A172 (cell line): ENCODE results near the gene CORO1C. TPM values are rescaled to one million over a fixed set of nuclear protein-coding genes. Genes with fewer than 3 reads are reported as not detected.
A peak's percentile ranks its signal among the peaks of the same experiment; 100 is the strongest.

Source experiments
- DNase-seq: peaks from one replicate; pipeline ENCODE4 v3.0.0-alpha.2; 2015; ENCODE audit warnings: low spot score
- total RNA-seq: library from RNA; depleted of rRNA; stranded (reverse); fragments of >200 nt; shearing (Covaris generic); gene quantifications from 2 replicates; pipeline ENCODE4 v1.2.3, GENCODE V29; 2014

Gene CORO1C
- total RNA-seq, 1 experiment from 2014 or later = 166 TPM

GRCh38 chr12:108647585-108648287 lies 83.6 kb downstream of the CORO1C start:
- DNase-seq = no peak

DNA sequence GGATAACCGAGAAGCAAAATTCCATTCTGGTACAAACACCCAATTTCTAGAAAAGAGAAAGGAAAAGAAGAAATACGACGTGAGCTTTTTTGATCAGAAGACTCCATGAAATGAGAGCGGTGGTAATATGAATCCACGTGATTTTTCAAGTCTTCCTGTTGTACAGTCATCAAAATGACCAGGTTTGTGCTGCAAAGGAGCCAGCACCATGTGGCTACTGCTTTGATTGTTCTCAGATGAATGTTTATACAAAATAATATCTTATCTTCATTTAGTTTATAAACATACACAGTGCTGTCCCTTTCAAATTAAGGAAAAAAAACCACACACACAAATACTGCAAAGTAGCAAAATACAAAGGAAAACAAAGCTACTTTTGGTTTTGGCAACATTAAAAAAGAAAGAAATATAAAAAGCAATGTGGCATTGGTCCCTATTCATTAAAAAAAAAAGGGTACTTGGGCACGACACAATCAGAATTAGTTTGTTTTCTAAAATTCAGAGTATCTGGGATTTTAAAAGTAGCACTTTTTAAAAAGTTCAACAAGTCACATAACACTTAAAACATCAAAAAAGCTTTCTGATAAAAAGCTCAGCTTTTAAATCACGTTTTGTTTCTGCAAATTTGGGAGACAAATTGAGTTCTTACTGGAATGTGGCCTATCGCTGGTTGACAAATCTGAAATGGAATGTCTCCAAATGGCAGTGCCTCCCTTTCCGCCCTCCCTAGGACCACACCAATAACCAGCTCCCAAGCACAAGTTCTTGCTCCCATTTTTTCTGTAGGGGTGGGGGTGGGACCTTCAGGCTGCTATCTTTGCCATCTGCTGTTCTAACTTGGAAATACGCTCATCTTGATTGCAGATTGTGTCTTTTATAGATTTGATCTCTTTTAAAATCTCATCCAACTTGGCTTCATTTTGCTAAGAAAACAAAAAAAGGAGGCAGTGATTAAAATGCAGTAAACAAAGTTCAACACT lies 84.4 kb downstream of the CORO1C start:
- no peak for DNase-seq

DNA sequence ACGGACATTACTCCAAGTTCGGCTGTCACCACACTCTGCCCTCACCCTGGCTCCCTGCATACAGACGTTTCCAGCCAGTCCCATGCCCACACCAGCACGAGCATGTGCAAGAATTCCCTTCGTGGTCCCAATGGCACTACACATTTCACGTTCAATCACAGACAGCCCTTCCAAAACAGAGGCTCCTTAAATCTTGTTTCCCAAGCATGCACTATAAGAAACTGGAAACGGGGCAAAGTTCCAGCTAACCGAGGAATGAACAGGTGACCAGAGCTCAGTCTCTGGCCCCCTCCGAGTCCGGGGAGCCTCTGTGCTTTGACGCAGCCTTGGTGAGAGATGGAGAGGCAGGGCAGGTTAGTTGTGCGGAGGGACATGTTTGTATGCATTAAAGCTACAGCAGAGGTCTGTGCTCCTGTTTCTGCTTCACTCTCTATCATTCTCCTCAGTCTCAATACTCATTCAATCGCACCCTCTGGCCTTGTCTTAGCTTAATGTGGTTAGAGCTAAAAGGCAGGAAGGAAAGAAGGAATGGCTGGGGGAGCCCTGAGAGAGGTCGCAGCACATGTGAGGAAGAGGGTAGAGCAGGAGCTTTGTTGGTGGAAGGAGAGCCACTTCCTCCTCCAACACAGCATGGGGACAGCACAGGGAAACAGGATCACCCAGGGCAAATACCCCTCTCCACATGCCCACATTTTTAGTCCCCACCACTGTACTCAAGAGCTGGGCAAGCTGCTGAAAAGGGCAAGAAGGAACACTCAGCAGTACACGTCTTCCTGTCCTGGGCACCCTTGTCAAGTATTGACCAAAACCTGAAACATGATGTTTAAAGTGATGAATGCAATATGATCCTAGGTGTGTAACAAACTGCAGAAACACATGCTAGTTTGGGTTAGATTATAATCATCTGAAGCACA lies 85.4 kb downstream of the CORO1C start:
- DNase-seq = no peak

GRCh38 chr12:108644811-108645120 lies 86.6 kb downstream of the CORO1C start:
- no peak for DNase-seq

GRCh38 chr12:108643941-108644810 lies 87.1 kb downstream of the CORO1C start:
- peak; percentile 89 for DNase-seq

GRCh38 chr12:108642899-108643654 lies 88.2 kb downstream of the CORO1C start:
- no peak for DNase-seq

DNA sequence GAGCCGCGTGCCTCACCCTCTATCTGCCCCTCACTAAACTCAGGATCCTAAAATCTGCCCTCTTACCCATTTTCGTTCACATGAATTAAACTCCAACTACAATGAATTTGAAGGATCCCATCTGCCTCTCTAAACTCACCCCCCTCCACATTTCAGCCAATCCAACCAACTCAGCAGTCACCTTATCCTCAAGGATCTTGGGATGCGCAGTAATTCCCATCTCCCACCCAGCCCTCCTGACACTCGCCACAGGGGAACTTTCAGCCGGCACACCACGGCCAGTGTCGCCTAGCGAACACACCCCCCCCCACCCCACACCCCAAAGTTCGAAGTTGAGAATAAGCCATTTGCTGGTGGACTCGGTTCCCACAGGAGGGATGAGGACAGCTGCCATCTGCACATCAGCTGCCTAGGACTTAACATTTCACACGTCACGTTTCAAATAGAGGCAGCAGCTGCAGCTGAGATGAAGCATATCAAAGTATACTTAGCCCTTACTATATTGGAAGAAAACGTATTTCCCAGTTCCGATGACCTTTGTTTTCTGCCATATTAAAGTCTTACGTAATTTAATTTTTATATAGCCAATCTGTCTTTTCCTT lies 88.9 kb downstream of the CORO1C start:
- DNase-seq = no peak

- no peak for DNase-seq
Observed at GRCh38 chr12:108641446-108642268, 89.7 kb downstream of the CORO1C start.

DNA sequence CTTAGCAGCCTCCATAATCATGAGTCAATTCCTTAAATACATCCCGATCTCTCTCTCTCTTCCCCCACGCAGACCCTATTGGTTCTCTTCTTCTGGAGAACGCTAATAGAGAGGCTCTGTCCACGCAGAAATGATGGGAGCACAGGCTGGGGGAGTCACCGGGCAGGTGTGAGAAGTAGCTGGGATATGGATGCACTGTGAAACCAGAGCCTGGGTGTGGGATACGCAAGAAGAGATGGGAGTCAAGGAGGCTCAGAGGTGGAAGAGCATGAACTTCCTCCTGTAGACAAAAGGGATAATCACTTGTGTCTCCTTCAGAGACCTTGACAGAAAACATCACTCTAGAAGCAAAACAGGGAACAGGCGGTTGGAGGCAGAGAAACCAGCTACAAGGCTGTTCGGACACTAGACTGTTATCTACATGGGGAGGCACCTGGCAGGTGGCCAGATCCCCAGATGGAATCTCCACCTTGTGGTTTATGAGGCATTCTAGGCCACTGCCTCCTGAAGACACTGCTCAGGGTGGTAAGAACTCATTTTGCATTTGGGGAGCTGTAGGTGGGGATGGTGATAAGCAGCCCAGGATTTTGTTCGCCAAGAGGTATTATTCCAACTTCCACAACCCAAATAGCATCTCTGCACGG lies 90.4 kb downstream of the CORO1C start:
- DNase-seq = peak; percentile 82

DNA sequence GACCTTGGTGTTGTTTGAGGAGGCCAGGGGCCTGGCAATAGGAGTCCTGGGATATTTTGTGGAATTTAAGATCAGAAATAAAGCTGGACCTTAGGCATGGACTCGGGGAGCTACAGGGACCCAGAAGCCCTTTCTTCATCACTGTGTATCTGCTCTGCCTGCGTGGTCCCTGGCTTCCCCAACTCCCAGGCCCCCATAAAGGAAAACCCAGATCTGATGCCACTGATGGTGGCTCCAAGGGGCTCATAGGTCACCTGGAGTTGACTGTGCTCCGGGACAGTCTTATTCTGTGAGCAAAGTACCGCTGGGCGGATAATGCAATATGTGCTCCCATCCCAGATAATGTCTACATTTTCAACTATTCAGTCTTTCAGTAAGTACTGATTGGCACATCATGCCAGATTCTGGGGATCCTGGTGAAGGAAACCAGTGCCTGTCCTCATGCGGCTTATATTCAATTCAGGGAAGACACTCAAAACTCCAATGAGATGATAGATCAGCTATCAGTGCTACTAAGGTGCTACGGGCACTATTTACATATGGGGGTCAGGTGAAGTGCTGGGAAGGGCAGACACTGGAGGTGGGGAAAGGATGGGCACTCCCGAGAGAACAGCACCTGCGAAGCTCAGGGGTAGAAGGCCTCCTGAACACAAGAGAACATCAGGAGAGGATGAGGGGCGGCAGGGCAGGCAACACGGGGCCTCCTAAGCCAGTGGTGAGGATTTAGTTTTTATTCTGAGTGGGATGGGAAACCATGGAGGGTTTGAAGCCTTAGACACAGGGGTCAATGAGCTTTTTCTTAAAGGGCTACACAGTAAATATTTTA lies 92.1 kb downstream of the CORO1C start:
- no peak for DNase-seq

DNA sequence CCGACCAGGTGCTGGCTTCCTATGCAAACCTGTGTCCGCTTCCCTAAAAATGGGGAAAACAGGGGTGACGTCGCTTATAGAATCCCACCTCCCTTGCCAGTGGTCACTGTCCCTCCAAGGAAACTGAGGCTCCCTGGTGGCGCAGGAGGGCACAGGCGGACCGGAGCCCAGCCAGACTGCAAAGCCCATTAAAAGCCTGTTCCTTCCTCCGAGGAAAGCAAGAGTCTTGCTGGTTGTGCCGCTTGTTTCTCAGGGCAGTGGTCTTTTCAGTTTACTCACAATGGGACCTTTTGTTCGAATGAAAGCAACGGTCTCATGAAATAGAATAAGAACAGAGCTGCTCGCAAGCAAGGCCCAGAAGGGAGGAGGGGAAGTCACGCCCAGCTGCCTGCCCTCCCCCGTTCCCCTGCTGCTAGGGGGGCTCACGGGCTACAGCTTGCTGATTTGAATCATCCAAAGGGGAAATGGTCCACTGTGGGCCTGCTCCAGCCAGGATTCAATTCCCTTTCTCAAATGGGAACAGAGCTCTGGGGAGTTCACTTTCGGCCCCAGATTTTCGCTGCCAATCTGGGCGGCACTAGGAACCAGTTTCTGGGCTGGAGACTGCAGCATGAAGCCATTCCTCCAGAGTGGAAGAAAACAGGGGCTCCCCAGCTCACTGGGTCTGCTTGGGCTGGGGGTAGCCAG lies 93.0 kb downstream of the CORO1C start:
- no peak for DNase-seq

- no peak for DNase-seq
Observed at GRCh38 chr12:108637222-108637971, 93.9 kb downstream of the CORO1C start.

DNA sequence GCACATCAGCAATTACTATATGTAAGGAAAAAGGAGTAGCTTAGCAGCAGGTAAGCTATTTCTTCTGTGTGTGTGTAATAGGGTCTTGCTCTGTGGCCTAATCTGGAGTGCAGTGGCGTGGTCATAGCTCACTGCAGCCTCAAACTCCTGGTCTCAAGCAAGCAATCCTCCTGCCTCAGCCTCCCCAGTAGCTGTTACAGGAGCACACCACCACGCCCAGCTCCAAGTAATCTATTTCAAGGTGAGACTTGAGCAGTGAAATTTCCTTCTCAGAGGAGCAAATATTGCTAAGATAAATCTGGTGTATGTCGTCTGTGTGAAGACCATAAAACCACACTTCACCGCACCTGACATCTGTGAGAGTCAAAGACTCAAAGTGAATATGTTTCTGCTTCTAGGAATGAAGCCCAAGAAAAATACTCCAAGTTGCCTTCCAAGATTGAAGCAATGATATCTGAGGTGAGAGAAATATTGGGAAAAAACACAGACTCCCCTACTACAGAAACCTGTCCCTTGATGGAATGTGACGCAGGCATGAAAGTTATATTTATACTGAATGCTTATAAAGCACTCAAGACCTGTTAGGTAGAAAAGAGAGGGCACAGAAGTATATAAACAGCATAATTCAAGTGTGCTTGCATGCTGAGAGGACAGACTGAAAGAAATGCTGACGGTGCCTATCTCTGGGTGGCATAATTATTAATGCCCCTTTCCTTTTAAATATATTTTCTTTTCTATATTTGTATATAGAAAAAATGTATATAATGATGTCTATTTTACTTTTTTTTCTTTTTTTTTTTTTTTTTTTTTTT lies 95.1 kb downstream of the CORO1C start:
- no peak for DNase-seq

GRCh38 chr12:108635201-108635996 lies 95.9 kb downstream of the CORO1C start:
- no peak for DNase-seq
